Retina (tissue), 1 donor: ENCODE data around the gene FGD5.

Experiments used
- DNase-seq: peaks from one replicate; pipeline ENCODE4 v3.0.0-alpha.2; 2016

Gene FGD5

DNA sequence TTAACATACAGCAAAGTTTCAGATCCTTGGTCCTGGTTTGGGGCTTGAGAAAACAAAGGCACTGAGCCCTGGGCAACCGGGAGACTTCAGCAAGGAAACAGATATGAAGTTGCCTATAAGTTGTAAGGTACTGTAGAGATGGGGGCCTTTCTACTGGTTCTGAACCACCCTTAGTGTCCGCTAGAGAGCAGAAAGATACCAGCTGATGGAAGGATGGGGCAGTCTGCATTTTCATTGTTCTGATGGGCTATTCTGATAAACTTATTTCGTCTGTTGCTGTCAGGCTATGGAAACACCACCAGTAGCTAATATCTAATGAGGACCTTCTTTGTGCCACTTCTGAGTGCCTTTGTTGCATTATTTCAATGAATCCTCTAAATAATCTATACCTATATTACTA is 38.7 kb downstream of the FGD5 start:
- DNase-seq = no peak

- DNase-seq = no peak
Measured at GRCh38 chr3:14858105-14858504, 39.3 kb downstream of the FGD5 start.

GRCh38 chr3:14859880-14860279 is 41.1 kb downstream of the FGD5 start:
- DNase-seq = no peak

- DNase-seq = no peak
Measured at GRCh38 chr3:14861031-14861430, 42.3 kb downstream of the FGD5 start.

DNA sequence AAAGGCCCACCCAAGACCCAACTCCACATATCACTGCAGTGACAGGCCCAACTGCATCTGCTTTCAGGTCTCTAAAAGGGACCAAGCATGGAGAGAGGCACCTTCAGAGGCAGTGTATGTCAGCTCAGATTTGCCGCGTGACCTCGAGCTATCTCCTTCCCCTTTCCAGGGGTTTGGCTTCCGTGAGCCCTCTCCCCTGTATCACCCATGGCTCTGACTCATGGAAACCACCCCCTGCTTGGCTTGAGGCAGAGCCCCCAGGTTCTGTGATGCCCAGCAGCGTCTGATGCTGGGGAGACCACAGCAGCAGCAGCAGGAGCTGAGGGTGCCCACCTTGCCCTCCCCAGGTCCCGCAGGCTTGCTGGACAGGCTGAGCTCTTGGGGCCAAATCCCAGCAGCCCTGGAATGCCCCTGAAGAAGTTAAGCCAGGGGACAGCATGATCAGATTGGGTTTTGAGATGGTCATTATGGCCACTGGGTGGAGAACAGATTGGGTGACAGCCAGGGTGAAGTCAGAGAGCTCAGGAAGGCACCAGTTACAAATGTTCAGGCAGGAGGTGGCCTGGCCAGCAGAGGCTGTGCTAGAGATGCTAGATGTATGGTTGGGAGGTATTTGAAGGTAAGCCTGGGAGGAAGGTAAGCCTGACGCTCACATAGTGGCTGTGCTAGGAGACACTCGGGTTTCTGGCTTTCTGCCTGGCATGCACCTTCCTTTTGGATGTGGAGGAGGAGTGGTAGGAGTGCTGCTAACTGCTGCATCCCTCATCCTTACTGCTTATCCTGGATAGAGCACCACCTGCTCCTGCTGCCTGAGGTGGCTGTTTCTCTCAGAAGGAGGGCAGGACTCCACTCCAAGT is 42.9 kb downstream of the FGD5 start:
- DNase-seq = no peak

DNA sequence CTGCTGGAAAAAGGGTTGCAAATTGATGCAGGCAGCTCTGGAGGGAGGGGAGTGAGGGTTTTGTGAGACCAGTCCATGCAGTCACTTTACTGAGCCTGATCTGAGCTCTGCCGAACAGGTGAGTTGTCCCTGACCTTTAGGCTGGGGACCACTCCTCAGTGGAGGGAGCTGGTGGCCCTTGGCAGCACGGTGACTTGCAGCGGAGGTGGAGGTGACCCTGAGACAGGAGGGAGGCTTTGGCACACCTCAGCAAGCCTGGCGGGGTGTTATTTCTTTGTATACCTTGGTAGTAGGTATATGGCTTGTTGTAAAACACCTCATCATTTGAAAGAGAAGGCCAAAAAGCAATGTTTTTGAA is 43.5 kb downstream of the FGD5 start:
- DNase-seq = no peak

DNA sequence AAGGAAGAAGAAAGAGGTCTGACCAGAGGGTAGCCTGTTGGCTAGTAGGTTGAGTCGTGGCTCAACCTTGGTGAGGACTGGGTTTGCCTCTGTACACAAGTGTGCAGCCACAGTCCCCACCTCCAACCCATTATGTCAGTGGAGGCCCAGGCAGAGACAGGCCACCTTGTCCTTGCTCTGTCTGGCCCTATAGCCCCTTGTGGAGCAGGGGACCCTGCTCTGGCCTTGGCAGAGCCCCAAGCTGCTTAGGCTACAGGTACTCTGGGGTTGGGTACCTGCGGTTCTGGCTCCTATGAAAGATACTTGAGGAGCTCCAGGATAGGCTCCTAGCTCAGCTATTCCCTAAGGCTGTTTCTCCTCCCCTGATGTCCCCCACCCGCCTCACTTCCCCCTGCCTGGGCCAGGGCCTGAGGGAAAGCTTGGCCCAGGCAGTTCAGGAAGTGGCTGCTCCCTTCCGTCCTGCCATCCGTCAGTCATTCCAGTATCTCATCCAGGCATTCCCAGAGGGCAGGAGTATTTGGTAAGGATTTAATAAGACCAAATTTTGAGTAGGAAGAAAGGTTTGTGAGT is 44.0 kb downstream of the FGD5 start:
- no peak for DNase-seq

GRCh38 chr3:14863333-14864100 is 44.8 kb downstream of the FGD5 start:
- DNase-seq = no peak

DNA sequence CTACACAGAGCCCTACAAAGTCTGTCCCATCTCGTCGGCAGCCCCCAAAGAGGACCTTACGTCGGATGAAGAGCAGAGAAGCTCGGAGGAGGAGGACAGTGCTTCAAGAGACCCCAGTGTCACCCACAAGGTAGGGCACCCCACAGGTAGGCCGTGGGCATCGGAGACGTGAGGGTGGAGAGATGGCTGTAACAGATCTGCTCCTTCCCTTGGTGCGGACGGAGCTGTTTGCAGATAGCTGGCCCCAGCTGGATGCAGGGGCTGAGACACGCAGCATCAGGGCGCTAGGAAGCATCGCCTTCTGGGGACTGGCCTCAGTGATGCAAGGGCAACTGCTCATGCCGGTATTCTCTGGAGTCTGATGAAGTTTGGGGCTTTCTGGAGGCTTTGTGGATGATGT is 45.4 kb downstream of the FGD5 start:
- DNase-seq = no peak

- DNase-seq = no peak
Measured at GRCh38 chr3:14866627-14867026, 47.9 kb downstream of the FGD5 start.

- no peak for DNase-seq
Measured at GRCh38 chr3:14867936-14868570, 49.3 kb downstream of the FGD5 start.

- DNase-seq = no peak
Measured at GRCh38 chr3:14869917-14870782, 51.4 kb downstream of the FGD5 start.

DNA sequence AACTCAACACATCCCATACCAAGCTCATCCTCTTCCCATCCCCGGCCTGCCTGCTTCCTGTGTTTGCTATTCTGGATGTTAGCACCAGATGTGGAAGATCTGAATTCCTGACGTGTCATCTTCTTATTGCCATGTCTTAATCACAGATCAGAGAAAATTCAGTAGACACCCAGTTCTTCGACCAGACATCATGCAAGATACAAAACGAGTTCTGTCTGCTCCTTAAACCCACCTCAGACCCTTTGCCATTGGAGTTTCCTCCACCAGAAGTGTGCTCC is 52.0 kb downstream of the FGD5 start:
- DNase-seq = no peak

DNA sequence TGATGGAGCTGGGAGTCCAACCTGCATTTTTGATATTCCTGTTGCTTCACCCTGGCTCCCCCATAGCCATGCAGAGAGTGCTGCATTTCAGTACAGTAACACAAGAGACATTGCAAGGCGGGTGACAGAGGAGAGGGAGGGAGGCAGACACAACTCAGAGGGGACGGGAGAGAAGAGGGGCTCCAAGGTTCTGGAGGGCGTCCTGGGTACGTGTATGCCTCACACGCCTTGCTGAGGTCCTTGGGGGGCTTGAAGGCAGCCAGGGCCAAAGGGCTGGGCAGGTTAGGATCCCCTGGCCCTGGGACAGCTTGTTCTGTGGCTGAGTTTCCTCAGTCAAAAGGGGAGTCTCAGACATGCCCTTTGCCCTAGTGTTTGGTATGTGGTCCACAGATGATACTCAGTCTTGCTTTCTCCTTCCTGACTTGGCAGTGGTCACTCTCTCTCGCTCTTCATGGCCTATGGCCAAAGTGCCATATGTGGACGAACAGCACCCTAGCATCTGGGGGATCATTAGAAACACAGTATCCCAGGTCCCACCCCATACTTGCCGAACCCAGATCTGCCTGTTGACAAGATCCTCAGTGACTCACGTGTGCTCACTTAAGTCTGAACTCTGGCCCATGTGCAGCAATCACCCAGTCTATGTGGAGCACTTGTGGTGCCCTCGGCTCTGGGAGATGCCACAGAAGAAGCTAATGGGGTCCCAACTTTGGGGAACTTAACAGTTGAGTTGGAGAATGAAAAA is 52.9 kb downstream of the FGD5 start:
- no peak for DNase-seq

DNA sequence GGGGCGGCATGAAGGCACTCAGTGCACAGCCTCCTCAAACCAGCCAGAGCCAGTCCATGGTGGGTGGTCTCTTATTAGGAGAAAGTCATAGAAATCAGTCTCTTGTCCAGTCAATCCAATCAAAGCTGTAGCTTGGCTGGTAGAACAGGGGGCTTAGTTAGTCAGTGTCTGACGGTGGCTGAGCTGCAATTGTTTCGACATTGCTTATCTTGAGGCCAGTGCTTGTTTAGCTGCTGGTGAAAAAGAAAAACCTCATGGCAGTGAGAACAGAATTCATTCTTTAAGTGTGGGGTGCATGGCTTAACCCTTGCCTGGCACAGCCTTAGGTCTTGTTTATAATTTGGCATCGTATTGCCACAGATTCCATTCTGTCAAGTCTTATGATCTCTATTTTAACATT is 53.9 kb downstream of the FGD5 start:
- no peak for DNase-seq

GRCh38 chr3:14874784-14875183 is 56.0 kb downstream of the FGD5 start:
- DNase-seq = no peak

DNA sequence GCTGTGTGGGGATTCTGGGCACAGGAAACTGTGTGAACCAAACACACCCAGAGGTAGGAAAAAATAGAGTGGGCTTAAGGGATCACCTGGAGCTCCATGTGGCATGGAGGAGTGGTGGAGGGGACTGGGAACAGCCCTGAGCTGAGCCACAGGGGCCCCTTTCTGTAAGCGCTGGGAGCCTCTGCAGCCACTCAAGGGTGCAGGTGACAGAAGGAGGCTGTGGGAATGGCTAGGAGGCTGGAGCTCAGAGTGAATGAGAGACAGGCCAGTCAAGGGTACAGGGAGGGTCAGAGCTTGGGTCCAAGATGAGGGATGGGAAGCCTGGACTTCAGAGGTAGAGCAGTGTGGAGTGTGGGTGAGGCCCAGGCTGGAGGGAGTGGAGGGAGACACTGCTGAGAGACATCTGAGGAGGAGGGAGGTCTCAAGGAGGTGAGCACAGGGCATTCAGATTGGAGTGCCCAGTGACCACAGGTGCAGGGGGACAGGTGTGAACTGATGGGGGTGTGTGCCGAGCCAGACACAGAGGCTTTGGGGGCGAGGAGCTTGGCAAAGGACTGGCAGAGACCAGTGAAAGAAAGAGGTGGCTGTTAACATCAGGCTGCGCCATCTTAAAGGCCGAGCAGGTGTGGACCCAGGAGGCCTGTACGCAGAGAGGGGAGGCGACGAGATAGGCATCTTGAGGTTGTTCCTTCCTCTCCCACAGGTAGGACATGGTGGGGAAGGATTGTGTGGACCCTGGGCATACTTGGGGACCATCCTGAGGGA is 56.8 kb downstream of the FGD5 start:
- no peak for DNase-seq

DNA sequence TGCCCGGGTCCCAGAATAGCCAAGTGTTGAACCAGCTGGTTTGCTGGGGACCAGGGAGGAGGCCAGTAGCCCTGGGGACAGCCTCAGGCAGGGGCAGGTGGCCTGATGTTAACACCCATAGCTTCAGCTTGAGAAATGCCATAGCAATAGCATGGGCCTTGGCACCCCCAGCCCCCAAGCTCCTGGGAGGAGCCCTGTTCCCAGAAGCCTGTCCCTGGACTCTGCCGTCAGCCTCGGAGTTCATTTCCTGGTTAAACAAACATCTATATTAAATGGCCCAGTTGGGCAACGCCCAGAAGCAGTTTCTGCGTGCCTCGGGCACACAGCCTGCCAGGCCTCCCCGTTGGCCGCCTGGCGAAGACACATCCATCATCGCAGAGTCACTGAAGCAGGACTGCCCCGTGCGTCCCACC is 58.2 kb downstream of the FGD5 start:
- no peak for DNase-seq

- no peak for DNase-seq
Measured at GRCh38 chr3:14877469-14877868, 58.7 kb downstream of the FGD5 start.

DNA sequence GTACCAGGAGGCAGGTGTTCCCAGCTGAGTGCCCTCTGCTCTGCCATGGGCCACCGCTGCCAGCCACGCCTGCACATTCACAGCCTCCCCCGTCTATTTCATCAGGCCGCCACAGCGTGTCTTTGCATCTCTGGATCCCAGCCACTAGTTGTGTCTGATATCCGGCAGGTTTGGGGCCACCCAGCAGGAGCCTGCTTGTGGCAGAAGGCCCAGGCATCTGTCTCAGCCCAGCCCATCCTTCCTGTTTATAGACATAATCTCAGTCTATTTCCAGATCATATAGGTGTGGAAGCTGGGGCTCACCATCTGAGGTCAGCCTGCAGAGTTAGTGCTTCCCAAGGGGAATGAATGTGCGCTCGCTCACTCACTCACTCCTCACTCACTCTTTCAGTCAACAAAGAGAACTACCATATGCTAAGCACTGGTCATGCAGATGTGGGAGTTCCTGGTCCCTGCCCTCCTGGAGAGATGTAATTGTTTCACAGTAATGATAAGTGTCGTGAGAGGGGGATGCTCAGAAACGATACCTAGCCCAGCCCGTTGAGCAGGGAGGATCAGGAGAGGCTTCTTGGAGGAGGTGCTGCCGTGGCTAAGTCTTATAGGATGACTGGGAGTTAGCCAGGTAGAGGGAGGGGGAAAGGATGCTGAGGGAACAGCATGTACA is 60.6 kb downstream of the FGD5 start:
- DNase-seq = peak; percentile 44
